Measurements from ENCODE around the gene LOXL1. TPM values are rescaled to one million over a fixed set of nuclear protein-coding genes. Genes with fewer than 3 reads are reported as not detected.

LOXL1 gene
- total and polyA plus RNA-seq, 9 of the 15 experiments (the other 6 are each of a cell fraction or from before 2014, with no cell fraction given) = 0.14 TPM; not detected in 8

DNA sequence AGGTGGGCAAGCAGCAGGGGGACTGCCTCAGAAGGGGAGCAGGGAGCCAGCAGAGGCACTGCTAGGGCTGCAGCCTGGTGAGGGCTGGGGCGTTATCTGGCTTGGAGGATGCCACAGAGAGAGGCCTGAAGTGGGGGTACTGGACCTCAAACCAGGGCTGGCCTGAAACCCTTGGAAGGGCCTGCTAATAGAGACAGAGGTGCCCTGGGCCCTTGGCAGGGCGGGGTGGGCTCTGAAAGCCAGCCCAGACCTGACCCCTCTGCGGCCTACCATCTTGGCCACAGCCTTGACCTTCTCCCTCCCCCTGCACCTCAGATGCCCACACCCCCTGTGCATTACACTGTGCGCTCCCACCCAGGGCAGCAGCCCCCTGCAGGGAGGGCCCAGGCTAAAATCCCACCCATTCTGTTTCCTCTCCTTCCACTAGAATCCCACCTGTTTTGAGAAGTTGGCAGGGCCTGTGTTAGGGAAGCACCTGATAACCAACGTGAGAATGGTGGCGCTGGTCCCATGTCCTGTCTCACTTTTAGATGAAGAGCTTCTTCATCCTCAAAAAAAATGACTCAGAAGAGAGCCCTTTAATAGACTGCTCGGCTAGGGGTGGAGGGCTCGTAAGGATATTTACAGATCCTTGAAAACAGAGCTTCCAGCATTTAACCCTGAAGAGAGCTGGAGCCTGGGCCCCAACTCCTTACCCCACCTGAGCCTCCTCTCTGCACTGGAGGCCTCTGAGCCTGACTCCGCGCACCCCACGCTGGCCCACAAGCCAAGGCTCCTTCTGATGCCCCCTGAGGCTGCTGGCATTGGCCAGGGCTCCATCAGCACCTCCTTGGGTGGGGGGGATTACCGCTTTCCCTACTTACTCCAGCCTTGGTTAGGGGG, 29.8 kb downstream of the LOXL1 start (continued):
- TF ChIP-seq, protein P1, sequence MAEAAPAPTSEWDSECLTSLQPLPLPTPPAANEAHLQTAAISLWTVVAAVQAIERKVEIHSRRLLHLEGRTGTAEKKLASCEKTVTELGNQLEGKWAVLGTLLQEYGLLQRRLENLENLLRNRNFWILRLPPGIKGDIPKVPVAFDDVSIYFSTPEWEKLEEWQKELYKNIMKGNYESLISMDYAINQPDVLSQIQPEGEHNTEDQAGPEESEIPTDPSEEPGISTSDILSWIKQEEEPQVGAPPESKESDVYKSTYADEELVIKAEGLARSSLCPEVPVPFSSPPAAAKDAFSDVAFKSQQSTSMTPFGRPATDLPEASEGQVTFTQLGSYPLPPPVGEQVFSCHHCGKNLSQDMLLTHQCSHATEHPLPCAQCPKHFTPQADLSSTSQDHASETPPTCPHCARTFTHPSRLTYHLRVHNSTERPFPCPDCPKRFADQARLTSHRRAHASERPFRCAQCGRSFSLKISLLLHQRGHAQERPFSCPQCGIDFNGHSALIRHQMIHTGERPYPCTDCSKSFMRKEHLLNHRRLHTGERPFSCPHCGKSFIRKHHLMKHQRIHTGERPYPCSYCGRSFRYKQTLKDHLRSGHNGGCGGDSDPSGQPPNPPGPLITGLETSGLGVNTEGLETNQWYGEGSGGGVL (CRISPR knock-in tag; IDR thresholded peaks at IDR 0.05) = no peak
- TF ChIP-seq, protein P2, sequence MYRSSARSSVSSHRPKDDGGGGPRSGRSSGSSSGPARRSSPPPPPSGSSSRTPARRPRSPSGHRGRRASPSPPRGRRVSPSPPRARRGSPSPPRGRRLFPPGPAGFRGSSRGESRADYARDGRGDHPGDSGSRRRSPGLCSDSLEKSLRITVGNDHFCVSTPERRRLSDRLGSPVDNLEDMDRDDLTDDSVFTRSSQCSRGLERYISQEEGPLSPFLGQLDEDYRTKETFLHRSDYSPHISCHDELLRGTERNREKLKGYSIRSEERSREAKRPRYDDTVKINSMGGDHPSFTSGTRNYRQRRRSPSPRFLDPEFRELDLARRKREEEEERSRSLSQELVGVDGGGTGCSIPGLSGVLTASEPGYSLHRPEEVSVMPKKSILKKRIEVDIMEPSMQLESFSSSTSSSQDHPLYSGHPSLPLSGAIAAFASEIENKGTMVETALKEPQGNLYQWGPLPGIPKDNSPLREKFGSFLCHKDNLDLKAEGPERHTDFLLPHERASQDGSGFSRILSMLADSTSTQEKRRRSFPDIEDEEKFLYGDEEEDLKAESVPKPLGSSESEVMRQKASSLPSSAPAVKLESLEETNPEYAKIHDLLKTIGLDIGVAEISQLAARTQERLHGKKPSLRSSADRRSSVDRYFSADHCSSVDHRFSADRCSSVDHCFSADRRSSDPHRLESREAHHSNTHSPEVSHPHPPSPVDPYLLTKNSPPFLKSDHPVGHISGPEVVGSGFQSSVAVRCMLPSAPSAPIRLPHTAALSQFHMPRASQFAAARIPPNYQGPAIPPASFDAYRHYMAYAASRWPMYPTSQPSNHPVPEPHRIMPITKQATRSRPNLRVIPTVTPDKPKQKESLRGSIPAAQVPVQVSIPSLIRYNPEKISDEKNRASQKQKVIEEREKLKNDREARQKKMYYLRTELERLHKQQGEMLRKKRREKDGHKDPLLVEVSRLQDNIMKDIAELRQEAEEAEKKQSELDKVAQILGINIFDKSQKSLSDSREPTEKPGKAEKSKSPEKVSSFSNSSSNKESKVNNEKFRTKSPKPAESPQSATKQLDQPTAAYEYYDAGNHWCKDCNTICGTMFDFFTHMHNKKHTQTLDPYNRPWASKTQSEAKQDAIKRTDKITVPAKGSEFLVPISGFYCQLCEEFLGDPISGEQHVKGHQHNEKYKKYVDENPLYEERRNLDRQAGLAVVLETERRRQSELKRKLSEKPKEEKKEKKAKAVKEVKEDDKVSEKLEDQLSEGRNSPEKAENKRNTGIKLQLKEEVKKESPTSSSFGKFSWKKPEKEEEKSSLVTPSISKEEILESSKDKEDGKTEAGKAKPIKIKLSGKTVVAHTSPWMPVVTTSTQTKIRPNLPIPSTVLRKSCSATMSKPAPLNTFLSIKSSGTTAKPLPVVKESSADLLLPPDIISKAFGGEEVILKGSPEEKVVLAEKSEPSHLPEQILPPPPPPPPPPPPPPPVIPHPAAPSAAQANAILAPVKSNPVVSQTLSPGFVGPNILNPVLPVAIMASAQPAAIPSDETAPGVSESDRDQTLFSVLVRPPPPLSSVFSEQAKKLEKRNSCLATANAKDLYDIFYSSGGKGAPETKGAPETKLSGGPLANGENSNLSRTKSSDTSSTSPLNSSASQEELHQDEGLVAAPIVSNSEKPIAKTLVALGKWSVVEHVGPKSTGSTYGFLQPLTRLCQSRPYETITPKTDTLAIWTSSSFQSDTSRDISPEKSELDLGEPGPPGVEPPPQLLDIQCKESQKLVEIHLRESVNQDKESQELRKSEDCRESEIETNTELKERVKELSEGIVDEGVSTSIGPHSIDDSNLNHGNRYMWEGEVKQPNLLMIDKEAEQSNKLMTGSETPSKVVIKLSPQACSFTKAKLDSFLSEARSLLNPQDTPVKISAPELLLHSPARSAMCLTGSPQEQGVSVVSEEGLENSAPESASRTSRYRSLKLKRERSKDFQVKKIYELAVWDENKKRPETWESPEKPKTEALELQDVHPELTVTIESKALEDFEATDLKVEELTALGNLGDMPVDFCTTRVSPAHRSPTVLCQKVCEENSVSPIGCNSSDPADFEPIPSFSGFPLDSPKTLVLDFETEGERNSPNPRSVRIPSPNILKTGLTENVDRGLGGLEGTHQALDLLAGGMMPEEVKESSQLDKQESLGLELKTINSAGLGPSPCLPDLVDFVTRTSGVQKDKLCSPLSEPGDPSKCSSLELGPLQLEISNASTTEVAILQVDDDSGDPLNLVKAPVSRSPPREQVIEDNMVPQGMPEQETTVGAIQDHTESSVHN (IDR thresholded peaks at IDR 0.05; ENCODE audit: borderline replicate concordance in 1 of 2, low read depth in 1 of 2) = no peak
- TF ChIP-seq, protein P3, sequence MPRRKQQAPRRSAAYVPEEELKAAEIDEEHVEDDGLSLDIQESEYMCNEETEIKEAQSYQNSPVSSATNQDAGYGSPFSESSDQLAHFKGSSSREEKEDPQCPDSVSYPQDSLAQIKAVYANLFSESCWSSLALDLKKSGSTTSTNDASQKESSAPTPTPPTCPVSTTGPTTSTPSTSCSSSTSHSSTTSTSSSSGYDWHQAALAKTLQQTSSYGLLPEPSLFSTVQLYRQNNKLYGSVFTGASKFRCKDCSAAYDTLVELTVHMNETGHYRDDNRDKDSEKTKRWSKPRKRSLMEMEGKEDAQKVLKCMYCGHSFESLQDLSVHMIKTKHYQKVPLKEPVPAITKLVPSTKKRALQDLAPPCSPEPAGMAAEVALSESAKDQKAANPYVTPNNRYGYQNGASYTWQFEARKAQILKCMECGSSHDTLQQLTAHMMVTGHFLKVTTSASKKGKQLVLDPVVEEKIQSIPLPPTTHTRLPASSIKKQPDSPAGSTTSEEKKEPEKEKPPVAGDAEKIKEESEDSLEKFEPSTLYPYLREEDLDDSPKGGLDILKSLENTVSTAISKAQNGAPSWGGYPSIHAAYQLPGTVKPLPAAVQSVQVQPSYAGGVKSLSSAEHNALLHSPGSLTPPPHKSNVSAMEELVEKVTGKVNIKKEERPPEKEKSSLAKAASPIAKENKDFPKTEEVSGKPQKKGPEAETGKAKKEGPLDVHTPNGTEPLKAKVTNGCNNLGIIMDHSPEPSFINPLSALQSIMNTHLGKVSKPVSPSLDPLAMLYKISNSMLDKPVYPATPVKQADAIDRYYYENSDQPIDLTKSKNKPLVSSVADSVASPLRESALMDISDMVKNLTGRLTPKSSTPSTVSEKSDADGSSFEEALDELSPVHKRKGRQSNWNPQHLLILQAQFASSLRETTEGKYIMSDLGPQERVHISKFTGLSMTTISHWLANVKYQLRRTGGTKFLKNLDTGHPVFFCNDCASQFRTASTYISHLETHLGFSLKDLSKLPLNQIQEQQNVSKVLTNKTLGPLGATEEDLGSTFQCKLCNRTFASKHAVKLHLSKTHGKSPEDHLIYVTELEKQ (CRISPR knock-in tag; IDR thresholded peaks at IDR 0.05) = no peak
- TF ChIP-seq IFI16 (CRISPR knock-in tag; IDR thresholded peaks at IDR 0.05) = no peak
- TF ChIP-seq FOXM1 (IDR thresholded peaks at IDR 0.05; ENCODE audit: low read depth) = no peak
- TF ChIP-seq FOXM1 (CRISPR knock-in tag; IDR thresholded peaks at IDR 0.05; ENCODE audit: low read depth) = no peak
- no peak for TF ChIP-seq ZNF830 (CRISPR knock-in tag; IDR thresholded peaks at IDR 0.05)

Measured in K562 (cell line).